Measurements from ENCODE around the gene MLYCD. TPM values are rescaled to one million over a fixed set of nuclear protein-coding genes. Genes with fewer than 3 reads are reported as not detected.
"Not testable (repeated sequence)": the region's sequence is repeated elsewhere in the genome, so short reads cannot be mapped to it uniquely, and the experiment has no call there.

Gene MLYCD
- total RNA-seq, 6 donors from 2014 or later: 7.5 to 30.4 (median 11.3) TPM

GRCh38 chr16:83940119-83940518, 41.2 kb downstream of the MLYCD start:
- no peak for ATAC-seq (ENCODE audit: low FRiP score in 2 of 2)
- Histone ChIP-seq H3K4me3 (no peak overlapping the region), H3K9me3 (no peaks in the 10 kb centered on the region), H3K27me3 (no peaks in the 10 kb centered on the region), H3K4me1 (peaks cover 0 to 5% (median 4%) of the 10 kb centered on the region in 4 donors), H3K27ac (no peak overlapping the region), H3K36me3 (no peaks in the 10 kb centered on the region)
- DNase-seq: no peak
- WGBS, 2 donors: 71 to 77% methylated on average over 12 of the region's 12 CpGs
- TF ChIP-seq CTCF (IDR thresholded peaks at IDR 0.05): no peak
- no peak for TF ChIP-seq EP300 (IDR thresholded peaks at IDR 0.05)
- no peak for TF ChIP-seq POLR2A (IDR thresholded peaks at IDR 0.05)
- no peak for TF ChIP-seq POLR2AphosphoS5 (IDR thresholded peaks at IDR 0.05)

- H3K36me3 ChIP-seq: no peaks in the 10 kb centered on the region
- H3K4me3 ChIP-seq: no peak overlapping the region
- H3K9me3 ChIP-seq: no peaks in the 10 kb centered on the region
- peaks cover 0 to 5% (median 4%) of the 10 kb centered on the region in 4 donors for H3K4me1 ChIP-seq
- ATAC-seq (ENCODE audit: low FRiP score in 2 of 2): no peak
- H3K27ac ChIP-seq: no peak overlapping the region
- DNase-seq: no peak
- no peaks in the 10 kb centered on the region for H3K27me3 ChIP-seq
- TF ChIP-seq POLR2AphosphoS5 (IDR thresholded peaks at IDR 0.05) (no peak), EP300 (IDR thresholded peaks at IDR 0.05) (no peak), CTCF (IDR thresholded peaks at IDR 0.05) (no peak), POLR2A (IDR thresholded peaks at IDR 0.05) (no peak)
- 87 to 90% methylated on average over 28 of the region's 28 CpGs for WGBS, 2 donors
Observed at GRCh38 chr16:83940630-83941378, 41.9 kb downstream of the MLYCD start.

GRCh38 chr16:83941546-83941945, 42.6 kb downstream of the MLYCD start:
- H3K27ac ChIP-seq; H3K36me3 ChIP-seq; DNase-seq; ATAC-seq (ENCODE audit: low FRiP score in 2 of 2); H3K27me3 ChIP-seq; H3K4me3 ChIP-seq; H3K4me1 ChIP-seq; H3K9me3 ChIP-seq: not testable (repeated sequence)
- WGBS, 2 donors: 94 to 98% methylated on average over 9 of the region's 9 CpGs

- no peak for ATAC-seq (ENCODE audit: low FRiP score in 2 of 2)
Observed at GRCh38 chr16:83942074-83942473, 43.2 kb downstream of the MLYCD start.

More at GRCh38 chr16:83942074-83942473, 43.2 kb downstream of the MLYCD start:
- DNase-seq: no peak
- no peaks in the 10 kb centered on the region for H3K27me3 ChIP-seq
- H3K9me3 ChIP-seq: no peaks in the 10 kb centered on the region
- H3K4me3 ChIP-seq: no peak overlapping the region
- WGBS, 2 donors: 87 to 91% methylated on average over 14 of the region's 14 CpGs
- no peak overlapping the region for H3K27ac ChIP-seq
- no peak for TF ChIP-seq POLR2AphosphoS5 (IDR thresholded peaks at IDR 0.05)
- no peak for TF ChIP-seq POLR2A (IDR thresholded peaks at IDR 0.05)
- TF ChIP-seq CTCF (IDR thresholded peaks at IDR 0.05): no peak
- TF ChIP-seq EP300 (IDR thresholded peaks at IDR 0.05): no peak
- peaks cover 0 to 5% (median 4%) of the 10 kb centered on the region in 4 donors for H3K4me1 ChIP-seq
- no peaks in the 10 kb centered on the region for H3K36me3 ChIP-seq

Measured in upper lobe of left lung (tissue), 6 donors.